Psoas muscle (tissue), 8 donors: ENCODE data around the gene ARHGAP15. TPM values are rescaled to one million over a fixed set of nuclear protein-coding genes. Genes with fewer than 3 reads are reported as not detected.

Source experiments
- ATAC-seq, 4 donors: fragments of 200-7000 bp; cut with Tn5 transposase; one replicate each; pipeline ENCODE4 v1.9.1; 2020; ENCODE audit warnings: moderate library complexity in 3 of 4, mild to moderate bottlenecking in 2 of 4
- DNase-seq, 2 donors: peaks; one replicate each; pipeline ENCODE4 v3.0.0-alpha.2; 2020
- H3K27ac ChIP-seq: fragments of 200-600 bp; one replicate; pipeline ENCODE4 v1.8.0; 2022
- H3K27me3 ChIP-seq, 3 donors: fragments of 200-600 bp in 1 of 3; one replicate each; pipeline versions ENCODE4 v1.6.1 to v1.8.0; 2013 to 2022; ENCODE audit warnings: low read length in 2 of 3, mild to moderate bottlenecking in 2 of 3, moderate library complexity in 1 of 3; ENCODE audit not compliant: insufficient read depth in 3 of 3
- H3K36me3 ChIP-seq, 2 donors: fragments of 200-600 bp in 1 of 2; one replicate each; pipeline versions ENCODE4 v1.6.1 to v1.8.0; 2013 to 2022; ENCODE audit warnings: low read depth in 1 of 2, mild to moderate bottlenecking in 1 of 2, moderate library complexity in 1 of 2; ENCODE audit not compliant: insufficient read depth in 1 of 2
- H3K4me1 ChIP-seq: fragments of 200-600 bp; one replicate; pipeline ENCODE4 v1.8.0; 2022
- H3K4me3 ChIP-seq: fragments of 200-600 bp; one replicate; pipeline ENCODE4 v1.8.0; 2022; ENCODE audit warnings: mild to moderate bottlenecking
- H3K9me3 ChIP-seq: fragments of 200-600 bp; one replicate; pipeline ENCODE4 v1.8.0; 2022
- WGBS, 3 donors: extraction: QIAGEN DNeasy Blood & Tissue Kit; methylation state at CpG; one replicate each; pipeline versions ENCODE4 v1.1.6 to v1.1.7; 2013; 5-methylcytosine and 5-hydroxymethylcytosine counted together
- intact Hi-C, 2 donors: fragments of 100-400 bp; cut with DNase I; formaldehyde crosslinking; loops; one replicate each; pipeline versions ENCODE4 v1.11.0 to v1.14.2; 2022
- polyA plus RNA-seq, 3 donors: library from polyadenylated mRNA; stranded (reverse); fragments of 200-250 nt; gene quantifications; one replicate each; pipeline ENCODE4 v1.2.3, GENCODE V29; 2013
- total RNA-seq, 4 donors: library from RNA; stranded (reverse); fragmentation: NEBNext Ultra II Directional in 2 of 4; extraction: Animal tissue kit (Norgen Biotek cat#: 25700) in 2 of 4; gene quantifications; one replicate each; pipeline versions ENCODE4 v1.2.1 to v1.2.4, GENCODE V29; 2021 to 2023
- TF ChIP-seq, protein P1 (sequence below): fragments of 200-600 bp; IDR thresholded peaks from one replicate; pipeline ENCODE4 v1.8.0; 2022; ENCODE audit warnings: antibody characterized with exemption
- donor health status: healthy with polysubstance abuse.
- donor health status: DM: no; HTN: no; CAD: no; lungs with moderate emphysema.
- donor health status: Bipolar disorder and iron deficiency.
- donor health status: healthy.
- donor health status: DM: yes; HTN: yes; CAD: no.
- donor health status: DM: no; HTN: no; CAD: no.
- donor health status: DM: no; HTN: no; CAD: no.
- donor health status: DM: yes; HTN: yes; CAD: no.

Gene ARHGAP15
- total and polyA plus RNA-seq, 7 donors, result 0.49 to 3.1 (median 0.95) TPM

DNA sequence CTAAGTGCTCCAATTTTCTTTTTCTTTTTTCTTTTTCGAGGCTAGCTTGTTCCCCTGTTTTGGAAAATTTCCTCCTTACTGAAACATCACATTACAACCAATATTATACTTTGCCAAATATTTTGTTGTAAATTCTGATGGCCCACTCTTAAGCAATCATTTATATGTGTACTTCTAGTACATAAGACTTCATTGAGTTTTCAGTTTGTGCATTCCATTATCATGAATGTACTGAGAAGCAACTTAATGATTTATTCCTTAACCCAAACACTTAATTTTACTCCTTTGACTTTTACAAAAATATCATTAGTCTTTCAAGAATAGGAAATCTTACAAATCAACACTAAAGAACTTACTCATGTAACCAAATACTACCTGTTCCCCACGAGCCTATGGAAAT is 242.4 kb downstream of the ARHGAP15 start:
- no peak overlapping the region for H3K27ac ChIP-seq
- DNase-seq, result no peak
- intact Hi-C loops, result no loop called here
- H3K27me3 ChIP-seq, result no peaks in the 10 kb centered on the region
- 67 to 76% (median 76%) methylated on average over 2 of the region's 2 CpGs for WGBS, 3 donors
- no peaks in the 10 kb centered on the region for H3K36me3 ChIP-seq
- no peak overlapping the region for H3K4me3 ChIP-seq
- no peaks in the 10 kb centered on the region for H3K9me3 ChIP-seq
- TF ChIP-seq, protein P1, sequence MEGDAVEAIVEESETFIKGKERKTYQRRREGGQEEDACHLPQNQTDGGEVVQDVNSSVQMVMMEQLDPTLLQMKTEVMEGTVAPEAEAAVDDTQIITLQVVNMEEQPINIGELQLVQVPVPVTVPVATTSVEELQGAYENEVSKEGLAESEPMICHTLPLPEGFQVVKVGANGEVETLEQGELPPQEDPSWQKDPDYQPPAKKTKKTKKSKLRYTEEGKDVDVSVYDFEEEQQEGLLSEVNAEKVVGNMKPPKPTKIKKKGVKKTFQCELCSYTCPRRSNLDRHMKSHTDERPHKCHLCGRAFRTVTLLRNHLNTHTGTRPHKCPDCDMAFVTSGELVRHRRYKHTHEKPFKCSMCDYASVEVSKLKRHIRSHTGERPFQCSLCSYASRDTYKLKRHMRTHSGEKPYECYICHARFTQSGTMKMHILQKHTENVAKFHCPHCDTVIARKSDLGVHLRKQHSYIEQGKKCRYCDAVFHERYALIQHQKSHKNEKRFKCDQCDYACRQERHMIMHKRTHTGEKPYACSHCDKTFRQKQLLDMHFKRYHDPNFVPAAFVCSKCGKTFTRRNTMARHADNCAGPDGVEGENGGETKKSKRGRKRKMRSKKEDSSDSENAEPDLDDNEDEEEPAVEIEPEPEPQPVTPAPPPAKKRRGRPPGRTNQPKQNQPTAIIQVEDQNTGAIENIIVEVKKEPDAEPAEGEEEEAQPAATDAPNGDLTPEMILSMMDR, result no peak
- no peak for ATAC-seq
- H3K4me1 ChIP-seq, result no peaks in the 10 kb centered on the region

DNA sequence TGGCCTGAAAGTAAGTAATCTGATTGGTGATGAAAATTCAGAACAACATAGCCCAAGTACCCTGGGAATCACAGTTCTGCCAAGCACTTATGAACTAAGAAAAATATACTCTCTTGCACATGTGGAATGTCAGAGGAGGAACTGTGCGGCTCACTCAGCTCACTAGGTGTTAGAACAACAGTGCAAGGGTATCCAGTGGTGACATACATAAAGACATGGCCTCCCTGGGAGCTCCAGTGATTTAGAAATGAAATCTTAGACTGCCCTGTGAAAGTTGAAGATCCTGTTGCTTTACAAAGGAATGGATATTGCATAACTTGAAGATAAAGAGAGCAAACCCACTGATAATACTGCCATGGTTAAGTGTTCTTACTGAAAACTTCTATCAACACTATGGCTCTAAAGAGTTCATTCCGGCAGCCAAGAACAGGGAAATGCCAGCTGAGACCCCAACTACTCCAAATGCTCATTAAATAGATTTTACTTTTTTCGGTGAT is 246.2 kb downstream of the ARHGAP15 start:
- no peak overlapping the region for H3K27ac ChIP-seq
- DNase-seq (no peak), ATAC-seq (no peak)
- no peak overlapping the region for H3K4me3 ChIP-seq
- WGBS, 3 donors, result 79 to 88% (median 82%) methylated on average over 3 of the region's 3 CpGs
- H3K4me1 ChIP-seq, result no peaks in the 10 kb centered on the region
- no peaks in the 10 kb centered on the region for H3K36me3 ChIP-seq
- TF ChIP-seq, protein P1, result no peak
- no peaks in the 10 kb centered on the region for H3K9me3 ChIP-seq
- no peaks in the 10 kb centered on the region for H3K27me3 ChIP-seq
- intact Hi-C loops, result no loop called here

DNA sequence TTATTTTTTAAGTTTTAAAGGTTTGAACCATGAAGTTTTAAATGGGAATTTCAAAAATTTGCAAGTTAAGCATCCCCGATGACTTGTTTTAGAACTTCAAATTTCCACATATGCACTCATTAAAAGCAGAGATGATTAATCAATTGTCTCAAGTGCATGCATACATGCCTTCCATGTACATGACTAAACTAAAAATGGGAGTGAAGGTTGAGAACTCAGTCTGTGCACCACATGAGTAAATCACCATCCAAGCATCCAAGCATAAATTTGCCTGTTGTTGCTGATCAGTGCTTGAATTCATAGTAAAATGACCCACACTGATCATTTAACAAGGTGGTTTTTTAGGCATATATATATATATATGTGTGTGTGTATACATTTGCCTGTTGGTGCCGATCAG is 249.8 kb downstream of the ARHGAP15 start:
- intact Hi-C loops, result no loop called here
- no peaks in the 10 kb centered on the region for H3K27me3 ChIP-seq
- WGBS, 3 donors, result 94 to 99% (median 95%) methylated on average over 2 of the region's 2 CpGs

DNA sequence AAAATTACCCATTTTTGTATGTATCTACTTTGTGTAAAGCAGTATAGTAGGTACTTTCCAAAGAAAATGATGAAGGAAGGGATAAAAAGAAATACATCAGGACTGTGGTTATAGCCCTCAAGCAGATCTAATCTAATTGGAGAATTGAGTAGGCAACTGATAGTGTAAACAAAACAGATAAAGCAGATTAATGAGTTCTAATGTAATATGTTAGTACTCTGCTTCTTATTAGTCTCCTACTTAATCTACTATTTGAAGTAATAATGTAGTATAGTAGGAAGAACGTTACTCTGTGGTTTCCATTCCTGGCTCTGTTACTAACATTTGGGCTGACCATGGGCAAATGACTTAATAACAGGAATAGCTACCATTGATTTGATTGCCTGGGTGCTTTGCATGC is 250.7 kb downstream of the ARHGAP15 start:
- no peaks in the 10 kb centered on the region for H3K36me3 ChIP-seq
- H3K4me1 ChIP-seq, result no peaks in the 10 kb centered on the region
- no peak for ATAC-seq
- WGBS, 3 donors, result 77 to 85% (median 82%) methylated on average over 1 of the region's 1 CpG
- no peak overlapping the region for H3K27ac ChIP-seq
- no peak overlapping the region for H3K4me3 ChIP-seq
- intact Hi-C loops, result no loop called here
- no peaks in the 10 kb centered on the region for H3K27me3 ChIP-seq
- H3K9me3 ChIP-seq, result no peaks in the 10 kb centered on the region
- TF ChIP-seq, protein P1, result no peak
- DNase-seq, result no peak

More for the DNA sequence above, 249.8 kb downstream of the ARHGAP15 start:
- H3K9me3 ChIP-seq, result no peaks in the 10 kb centered on the region
- H3K4me1 ChIP-seq, result no peaks in the 10 kb centered on the region
- ATAC-seq (no peak), DNase-seq (no peak)
- no peak overlapping the region for H3K4me3 ChIP-seq
- no peak overlapping the region for H3K27ac ChIP-seq
- H3K36me3 ChIP-seq, result no peaks in the 10 kb centered on the region
- TF ChIP-seq, protein P1, result no peak

DNA sequence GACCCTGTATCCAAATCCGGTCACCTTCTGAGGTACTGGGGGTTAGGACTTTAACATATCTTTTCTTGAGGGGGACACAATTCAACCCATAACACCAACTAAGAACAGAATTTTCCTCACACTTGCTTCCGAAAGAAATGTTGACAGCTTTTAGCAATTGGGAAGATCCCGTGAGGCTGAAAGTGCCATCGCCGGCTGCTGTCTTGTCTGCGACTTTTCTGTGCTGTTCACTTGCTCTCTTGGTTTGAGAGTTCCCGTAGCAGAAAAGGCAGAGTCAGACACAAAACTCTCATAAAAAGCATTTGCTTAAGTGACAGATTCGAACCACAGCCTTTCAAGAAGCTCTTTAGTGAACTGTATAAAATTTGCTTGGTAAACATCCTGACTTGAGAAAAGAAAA is 253.4 kb downstream of the ARHGAP15 start:
- H3K4me1 ChIP-seq, result no peaks in the 10 kb centered on the region
- intact Hi-C loops, result no loop called here
- no peaks in the 10 kb centered on the region for H3K27me3 ChIP-seq
- no peaks in the 10 kb centered on the region for H3K9me3 ChIP-seq
- no peak for DNase-seq
- 91 to 95% (median 93%) methylated on average over 8 of the region's 8 CpGs for WGBS, 3 donors
- no peak overlapping the region for H3K27ac ChIP-seq
- TF ChIP-seq, protein P1, result no peak
- H3K36me3 ChIP-seq, result no peaks in the 10 kb centered on the region
- no peak overlapping the region for H3K4me3 ChIP-seq
- ATAC-seq, result no peak
